HTR-8/SVneo (cell line): Measurements from ENCODE around the gene ZNF215.
"Not testable (repeated sequence)": the region's sequence is repeated elsewhere in the genome, so short reads cannot be mapped to it uniquely, and the experiment has no call there.

Experiments
- DNase-seq: peaks from one replicate; pipeline ENCODE4 v3.0.0; 2011; ENCODE audit warnings: low spot score, mixed read lengths; ENCODE audit not compliant: insufficient read length
- FAIRE-seq: peaks from 2 replicates; lab custom pipeline; 2011; peaks lifted over from hg19 to GRCh38; lab: Jason Lieb, UNC

ZNF215 gene

GRCh38 chr11:6931146-6931713 lies 5.0 kb downstream of the ZNF215 start:
- FAIRE-seq (no peak), DNase-seq (no peak)

DNA sequence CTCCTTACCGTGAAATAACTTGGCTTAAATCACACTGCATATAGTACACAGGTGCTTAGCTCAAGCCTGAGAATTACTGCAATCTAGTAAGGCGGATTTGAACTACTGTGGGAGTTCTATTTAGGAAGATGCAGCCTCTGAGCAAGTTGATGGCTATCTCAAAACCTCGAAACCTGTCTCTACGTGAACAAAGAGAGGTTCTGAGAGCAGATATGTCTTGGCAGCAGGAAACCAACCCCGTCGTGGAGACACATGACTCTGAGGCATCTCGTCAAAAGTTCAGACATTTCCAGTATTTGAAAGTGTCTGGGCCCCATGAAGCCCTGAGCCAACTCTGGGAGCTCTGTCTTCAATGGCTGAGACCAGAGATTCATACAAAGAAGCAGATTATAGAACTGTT lies 5.9 kb downstream of the ZNF215 start:
- FAIRE-seq (no peak), DNase-seq (no peak)

DNA sequence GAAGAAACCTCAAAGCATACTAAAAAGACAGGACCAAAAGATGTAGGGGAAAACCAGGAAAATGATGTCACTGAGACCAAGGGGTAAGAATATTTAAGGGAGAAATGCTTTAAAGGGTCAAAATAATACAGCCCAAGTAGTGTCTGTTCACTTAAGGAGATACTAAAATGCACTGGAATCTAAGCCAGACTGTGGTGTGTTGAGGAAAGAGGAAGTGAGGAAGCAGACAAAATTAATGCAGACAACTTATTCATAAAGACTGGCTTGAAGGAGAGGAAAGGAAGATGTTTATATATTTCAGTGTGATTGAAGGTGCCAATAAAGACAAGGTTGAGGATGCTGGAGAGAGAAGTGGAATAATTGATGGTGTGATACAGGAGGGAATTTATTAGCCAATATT lies 15.7 kb downstream of the ZNF215 start:
- DNase-seq (no peak), FAIRE-seq (no peak)

- FAIRE-seq (no peak), DNase-seq (no peak)
These were observed 16.9 kb downstream of the ZNF215 start for GRCh38 chr11:6943131-6943530.

DNA sequence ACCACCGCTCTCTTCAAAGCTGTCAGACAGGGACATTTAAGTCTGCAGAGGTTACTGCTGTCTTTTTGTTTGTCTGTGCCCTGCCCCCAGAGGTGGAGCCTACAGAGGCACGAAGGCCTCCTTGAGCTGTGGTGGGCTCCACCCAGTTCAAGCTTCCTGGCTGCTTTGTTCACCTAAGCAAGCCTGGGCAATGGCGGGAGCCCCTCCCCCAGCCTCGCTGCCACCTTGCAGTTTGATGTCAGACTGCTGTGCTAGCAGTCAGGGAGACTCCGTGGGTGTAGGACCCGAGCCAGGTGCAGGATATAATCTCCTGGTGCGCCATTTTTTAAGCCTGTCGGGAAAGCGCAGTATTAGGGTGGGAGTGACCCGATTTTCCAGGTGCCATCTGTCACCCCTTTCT lies 28.0 kb downstream of the ZNF215 start:
- DNase-seq = not testable (repeated sequence)

DNA sequence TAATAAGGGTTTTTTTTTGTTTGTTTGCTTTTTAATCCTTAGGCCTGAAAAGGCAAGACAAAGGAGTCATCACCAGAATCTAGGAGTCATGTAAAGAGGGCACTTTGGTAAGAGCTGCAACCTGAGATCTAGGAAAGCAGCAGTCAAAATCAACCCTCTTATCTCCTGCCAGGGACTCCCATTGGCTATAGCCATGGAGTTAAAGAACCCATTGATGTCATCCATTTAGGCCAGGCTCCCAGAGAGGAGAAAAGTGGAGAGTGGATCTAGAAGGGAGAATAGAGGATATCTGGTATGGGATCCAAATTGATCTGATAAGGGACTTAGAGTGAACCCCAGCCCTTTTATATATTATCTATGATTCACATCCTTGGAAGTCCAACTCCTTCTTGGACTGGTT lies 35.9 kb downstream of the ZNF215 start:
- no peak for DNase-seq
- FAIRE-seq = no peak

More for the DNA sequence above, 28.0 kb downstream of the ZNF215 start:
- not testable (repeated sequence) for FAIRE-seq

GRCh38 chr11:6962673-6963072 lies 36.4 kb downstream of the ZNF215 start:
- no peak for DNase-seq
- FAIRE-seq = no peak

GRCh38 chr11:6968816-6969215 lies 42.6 kb downstream of the ZNF215 start:
- FAIRE-seq (no peak), DNase-seq (no peak)

DNA sequence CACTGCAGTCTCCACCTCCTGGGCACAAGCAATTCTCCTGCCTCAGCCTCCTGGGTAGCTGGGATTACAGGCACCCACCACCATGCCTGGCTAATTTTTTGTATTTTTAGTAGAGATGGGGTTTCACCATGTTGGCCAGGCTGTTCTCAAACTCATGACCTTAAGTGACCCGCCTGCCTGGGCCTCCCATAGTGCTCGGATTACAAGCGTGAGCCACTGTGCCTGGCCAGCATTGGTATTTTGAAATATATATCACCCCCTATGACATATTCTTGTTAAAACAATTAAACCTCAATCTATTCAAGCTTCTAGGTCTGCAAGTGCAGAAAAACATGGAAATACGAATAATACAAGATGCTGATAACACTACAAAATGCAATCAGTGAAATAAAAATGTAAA lies 43.6 kb downstream of the ZNF215 start:
- not testable (repeated sequence) for DNase-seq, FAIRE-seq

- FAIRE-seq = no peak
- no peak for DNase-seq
These were observed 53.1 kb downstream of the ZNF215 start for GRCh38 chr11:6979365-6979764.

DNA sequence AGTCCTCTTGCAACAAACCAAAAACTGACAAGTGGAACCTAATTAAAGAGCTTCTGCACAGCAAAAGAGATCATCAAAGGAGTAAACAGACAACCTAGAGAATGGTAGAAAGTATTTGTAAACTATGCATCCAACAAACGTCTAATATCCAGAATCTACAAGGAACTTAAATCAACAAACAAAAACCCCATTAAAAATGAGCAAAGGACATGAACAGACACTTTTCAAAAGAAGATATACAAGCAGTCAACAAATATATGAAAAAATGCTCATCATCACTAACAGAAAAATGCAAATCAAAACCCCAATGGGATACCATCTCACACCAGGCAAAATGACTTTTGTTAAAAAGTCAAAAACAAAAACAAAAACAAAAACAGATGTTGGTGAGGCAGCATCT lies 60.3 kb downstream of the ZNF215 start:
- DNase-seq (no peak), FAIRE-seq (no peak)

GRCh38 chr11:6988506-6988905 lies 62.3 kb downstream of the ZNF215 start:
- FAIRE-seq = no peak
- DNase-seq = no peak

DNA sequence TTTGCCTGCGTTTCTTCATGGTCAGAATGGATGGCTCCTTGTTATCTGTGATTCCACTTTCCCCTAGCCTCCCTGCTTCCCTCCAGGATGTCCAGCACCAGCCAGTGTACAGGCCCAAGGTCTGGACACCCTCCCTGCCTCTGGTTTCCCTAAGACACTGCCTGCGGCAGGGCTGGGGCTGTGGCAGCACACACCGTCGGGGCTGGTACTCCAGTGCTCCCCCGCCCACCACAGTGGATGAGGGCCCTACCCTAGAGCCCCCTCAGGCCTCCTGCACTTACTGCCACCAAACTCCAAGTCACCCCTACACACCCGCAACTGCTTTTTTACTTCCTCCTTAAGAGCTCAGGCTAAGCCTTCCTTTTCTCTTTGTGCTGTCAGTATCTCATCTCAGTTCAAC lies 65.0 kb downstream of the ZNF215 start:
- DNase-seq = no peak
- no peak for FAIRE-seq

DNA sequence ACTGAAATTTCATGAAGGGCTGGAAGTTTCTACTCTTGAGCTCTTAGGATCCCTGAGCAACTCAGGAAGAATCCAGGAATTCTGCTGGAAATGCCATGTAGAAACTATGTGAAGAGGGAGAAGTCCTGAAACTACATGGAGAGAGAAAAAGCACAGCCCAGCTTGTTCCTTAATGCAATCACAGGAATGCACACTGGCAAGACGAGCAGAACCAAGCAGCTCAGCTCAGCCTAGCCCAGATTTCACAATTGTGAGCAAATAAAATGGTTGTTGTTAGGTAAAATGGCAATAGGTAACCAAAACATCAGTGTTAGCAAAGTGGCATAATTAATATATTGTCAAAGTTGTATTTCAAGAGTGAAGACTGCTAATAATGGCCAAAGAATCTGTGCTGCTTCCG lies 65.8 kb downstream of the ZNF215 start:
- FAIRE-seq (no peak), DNase-seq (no peak)

DNA sequence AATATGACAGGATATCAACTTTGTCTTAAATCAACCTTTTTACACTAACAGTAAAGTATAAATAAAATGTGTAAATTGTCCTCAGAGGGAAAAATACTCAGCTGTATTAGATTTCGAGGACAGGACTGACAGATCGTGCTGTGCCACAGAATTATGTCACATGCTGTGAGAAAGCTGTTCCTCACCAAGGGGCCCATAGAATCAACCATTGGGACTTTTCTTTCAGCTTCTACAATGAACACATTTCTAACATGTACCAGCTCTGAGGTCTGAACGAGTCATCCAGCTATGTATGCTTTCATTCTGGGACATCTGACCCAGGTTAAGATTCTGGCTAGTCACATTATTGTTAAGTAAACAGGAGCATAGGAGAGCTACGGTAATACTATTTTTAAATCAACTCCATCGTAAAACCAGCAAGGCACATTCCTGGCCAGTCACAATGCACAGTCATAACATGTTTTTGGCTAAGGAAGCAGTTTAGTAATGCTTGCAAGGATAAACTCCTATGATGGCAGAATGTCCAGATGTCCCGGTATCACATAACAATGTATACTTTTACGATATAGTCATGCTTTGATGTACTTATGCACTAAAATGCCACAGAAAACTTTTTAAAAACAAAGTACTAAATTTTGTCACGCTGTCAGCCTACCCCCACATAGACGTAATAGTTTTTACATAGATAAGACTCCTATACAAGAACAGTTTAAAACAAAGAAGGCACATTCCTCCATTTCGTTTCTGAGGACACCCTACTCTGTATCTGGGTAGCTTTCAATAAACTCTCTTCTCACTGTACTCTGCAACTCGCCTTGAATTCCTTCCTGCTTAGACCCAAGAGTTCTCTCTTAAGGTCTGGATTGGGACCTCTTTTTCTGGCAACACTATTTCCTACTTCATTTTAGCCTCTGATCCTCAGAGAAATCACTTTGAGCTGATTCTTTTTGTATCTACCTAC lies 66.5 kb downstream of the ZNF215 start:
- no peak for DNase-seq

GRCh38 chr11:6995703-6996102 lies 69.5 kb downstream of the ZNF215 start:
- no peak for FAIRE-seq
- DNase-seq = no peak

More for the DNA sequence above, 66.5 kb downstream of the ZNF215 start:
- no peak for FAIRE-seq

DNA sequence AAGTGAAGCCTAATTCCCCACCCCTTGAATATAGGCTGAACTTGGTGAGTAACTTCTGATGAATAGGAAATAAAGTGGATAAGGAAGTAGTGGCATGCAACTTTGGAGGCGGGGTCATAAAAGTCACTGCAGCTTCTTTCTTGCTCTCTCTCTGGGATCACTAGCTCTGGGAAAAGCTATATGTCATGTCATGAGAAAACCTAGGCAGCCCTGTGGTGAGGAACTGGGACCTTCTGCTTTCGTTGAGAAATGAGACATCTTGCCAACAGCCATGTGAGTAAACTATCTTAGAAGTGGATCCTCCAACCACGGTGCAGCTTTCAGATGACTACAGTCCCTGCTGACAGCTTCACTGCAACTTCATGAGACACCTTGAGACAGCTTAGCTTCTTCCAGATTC lies 78.3 kb downstream of the ZNF215 start:
- no peak for DNase-seq
- no peak for FAIRE-seq
